GM21528 (cell line): Measurements from ENCODE around the gene VCPKMT.
"Not testable (repeated sequence)": the region's sequence is repeated elsewhere in the genome, so short reads cannot be mapped to it uniquely, and the experiment has no call there.

Experiments
- ATAC-seq: cut with Tn5 transposase; IDR thresholded peaks from one replicate; pipeline ENCODE4 v1.9.1; 2021; ENCODE audit warnings: mild to moderate bottlenecking, moderate library complexity; ENCODE audit not compliant: unreplicated experiment, low FRiP score

VCPKMT gene

DNA sequence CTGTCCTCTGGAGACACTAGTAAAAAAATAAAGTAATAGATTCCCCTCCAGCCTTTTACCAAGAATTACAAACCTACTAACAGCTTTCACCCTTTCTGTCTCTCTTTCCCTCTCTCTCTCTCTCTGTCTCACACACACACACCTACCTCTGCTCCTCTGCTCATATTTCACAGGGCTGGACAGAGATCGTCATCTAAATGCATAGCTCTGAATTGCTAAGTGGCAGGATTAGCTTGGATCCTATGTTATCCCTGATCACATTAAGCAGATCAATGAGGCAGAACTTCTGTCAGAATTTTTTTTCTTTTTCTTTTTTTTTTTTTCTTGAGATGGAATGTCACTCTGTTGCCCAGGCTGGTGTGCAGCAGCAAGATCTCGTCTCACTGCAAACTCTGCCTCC lies 22.9 kb downstream of the VCPKMT start:
- ATAC-seq: no peak

GRCh38 chr14:50092006-50092555 lies 24.3 kb downstream of the VCPKMT start:
- no peak for ATAC-seq

- ATAC-seq: no peak
Observed at GRCh38 chr14:50091240-50091913, 25.0 kb downstream of the VCPKMT start.

DNA sequence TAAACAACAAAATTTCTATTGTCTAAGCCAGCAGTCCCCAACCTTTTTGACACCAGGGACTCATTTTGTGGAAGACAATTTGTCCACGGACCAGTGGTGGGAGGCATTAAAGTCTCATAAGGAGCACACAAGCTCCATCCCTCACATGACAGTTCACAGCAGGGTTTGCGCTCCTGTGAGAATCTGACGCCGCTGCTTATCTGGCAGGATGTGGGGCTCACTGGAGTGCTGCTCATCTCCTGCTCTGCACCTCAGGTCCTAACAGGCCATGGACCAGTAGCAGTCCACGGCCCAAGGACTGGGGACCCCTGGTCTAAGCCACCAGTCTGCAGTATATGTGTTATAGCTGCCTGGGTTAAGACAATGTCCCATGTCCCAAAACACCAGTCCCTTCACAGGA lies 27.2 kb downstream of the VCPKMT start:
- ATAC-seq: no peak

DNA sequence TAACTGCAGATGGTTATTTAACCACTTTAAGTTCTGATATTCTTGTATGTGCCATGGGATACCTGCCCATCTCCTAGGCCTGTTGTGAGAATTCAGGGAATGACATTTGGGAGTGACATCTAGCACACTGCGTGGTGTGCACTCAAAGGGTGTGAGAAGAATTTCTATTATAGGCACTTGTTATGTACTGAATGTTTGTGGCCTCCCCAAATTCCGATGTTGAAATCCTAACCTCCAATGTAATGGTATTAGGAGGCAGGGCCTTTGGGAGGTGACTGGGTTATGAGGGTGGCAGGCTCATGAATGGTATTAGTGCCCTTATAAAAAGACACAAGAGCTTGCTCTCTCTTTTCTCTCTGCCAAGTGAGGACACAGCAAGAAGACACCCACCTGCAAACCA lies 27.6 kb downstream of the VCPKMT start:
- no peak for ATAC-seq

GRCh38 chr14:50088117-50088515 lies 28.3 kb downstream of the VCPKMT start:
- ATAC-seq: no peak

DNA sequence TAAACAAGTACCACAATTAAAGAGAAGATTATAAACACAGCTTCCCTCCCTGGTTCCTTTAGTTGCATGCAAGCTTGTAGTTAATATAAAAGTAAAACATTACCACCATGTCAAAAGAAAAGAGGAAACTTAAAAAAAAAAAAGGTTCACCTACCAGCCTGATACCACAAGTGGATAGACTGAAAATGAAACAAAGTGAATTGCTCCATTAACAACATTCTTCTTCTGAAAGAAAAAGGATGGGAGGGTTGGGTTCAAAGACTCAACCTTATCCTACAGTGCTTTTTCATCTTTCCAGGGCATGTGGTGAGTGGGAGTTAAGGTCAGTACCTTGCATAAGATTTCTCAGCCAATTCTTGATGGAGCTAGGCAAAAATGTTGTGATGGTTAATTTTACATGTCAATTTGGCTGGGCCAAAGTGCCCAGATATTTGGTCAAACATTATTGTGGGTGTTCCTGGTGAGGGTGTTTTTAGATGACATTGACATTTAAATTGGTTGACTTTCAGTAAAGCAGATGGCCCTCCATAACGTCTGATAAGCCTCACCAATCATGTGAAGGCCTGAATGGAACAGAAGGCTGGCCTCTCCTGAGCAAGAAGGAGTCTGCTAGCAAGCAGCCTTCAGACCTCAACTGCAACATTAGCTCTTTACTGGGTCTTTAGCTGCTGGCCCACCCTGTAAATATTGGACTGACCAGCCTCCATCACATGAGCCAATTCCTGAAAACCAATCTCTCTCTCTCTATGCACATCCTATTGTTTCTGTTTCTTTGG lies 28.8 kb downstream of the VCPKMT start:
- ATAC-seq: no peak

- no peak for ATAC-seq
Observed at GRCh38 chr14:50086321-50086711, 30.1 kb downstream of the VCPKMT start.

- peak; percentile 57 for ATAC-seq
Observed at GRCh38 chr14:50085570-50086320, 30.6 kb downstream of the VCPKMT start.

GRCh38 chr14:50084666-50085065 lies 31.7 kb downstream of the VCPKMT start:
- ATAC-seq: no peak

DNA sequence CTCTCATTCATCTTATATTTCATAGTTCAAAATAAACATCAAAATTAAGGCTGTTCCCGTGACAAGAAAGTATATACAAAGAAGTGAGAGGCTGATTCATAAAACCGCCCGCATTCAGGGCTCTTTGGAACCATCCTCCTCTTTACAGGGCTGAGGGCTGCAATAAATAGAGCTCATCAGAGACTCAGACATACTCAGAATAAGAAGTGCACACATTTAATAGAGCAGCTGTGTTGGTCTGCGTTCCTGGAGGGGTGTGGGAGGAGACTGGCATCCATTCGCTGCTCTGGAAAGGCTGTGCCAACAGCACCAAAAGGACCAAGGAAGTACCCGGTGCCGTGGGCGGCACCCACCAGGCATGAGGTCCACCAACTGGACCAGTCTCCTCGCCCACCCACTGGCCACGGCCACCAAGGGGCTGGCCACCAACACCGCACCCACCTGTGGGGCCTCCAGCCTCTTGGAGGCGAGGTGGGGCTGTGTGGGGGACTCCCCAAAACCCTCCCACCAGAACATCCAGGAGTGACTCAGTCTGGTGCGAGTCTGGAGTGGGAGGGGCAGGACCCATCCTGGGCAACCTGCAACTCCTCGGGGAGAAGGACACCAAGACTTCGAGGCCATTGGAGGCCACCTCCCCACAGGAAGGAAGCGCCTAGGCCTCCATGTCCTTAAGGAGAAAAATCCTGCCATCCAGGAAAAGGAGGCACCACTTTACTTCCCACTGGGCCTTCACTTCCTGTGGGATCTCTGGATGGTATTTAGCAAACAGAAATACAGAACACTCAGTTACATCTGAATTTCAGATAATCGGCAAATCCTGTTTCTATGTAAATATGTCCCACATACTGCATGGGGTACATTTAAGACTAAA lies 32.7 kb downstream of the VCPKMT start:
- ATAC-seq: peak; percentile 35

DNA sequence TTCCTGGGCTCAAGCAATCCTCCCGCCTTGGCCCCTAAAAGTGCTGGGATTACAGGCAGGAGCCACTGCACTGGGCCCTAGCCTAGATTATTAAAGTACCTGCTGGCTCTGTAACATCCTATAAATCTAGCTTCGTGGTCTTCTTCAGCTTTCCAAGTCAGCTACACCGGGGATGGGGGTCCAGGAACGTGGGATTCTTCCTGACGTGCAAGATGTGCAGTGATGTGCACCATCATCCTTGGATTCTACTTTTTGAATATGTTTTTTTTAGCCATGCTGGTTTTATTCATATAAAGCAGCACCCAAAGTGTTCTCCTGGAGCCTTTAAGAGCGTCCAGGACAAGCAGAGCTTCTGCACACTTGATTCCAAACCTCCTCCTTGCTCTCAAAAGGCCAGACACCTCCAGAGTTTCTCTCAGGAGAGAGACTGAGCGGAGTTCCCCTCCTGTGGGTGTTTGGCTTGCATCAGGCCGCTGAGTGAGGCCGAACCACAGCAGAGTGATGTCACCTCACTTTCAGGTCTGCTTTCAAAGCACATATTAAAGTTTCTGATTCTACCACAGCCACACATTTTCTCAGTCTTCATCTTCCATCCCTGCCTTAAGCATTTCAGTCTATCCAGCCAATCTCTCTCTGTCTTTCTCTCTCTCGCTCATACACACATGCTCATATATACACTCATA lies 33.4 kb downstream of the VCPKMT start:
- peak; percentile 75 for ATAC-seq

DNA sequence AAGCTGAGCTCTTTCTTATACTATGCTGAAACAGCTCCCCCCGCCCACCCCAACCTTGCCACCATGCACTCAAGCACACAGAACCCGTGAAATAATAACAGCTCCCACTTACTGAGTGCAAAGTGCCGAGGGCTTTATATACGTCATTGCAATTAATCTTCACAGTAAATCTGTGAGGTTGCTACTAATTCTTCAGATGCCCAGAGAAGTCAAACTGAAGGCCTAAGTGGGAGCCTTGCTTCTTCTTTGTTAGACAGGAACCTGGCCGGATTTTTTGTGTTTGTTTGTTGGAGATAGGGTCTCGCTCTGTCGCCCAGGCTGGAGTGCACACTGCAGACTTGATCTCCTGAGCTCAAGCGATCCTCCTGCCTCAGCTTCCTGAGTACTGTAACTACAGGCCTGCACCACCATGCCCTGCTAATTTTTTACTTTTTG lies 34.0 kb downstream of the VCPKMT start:
- ATAC-seq: no peak

DNA sequence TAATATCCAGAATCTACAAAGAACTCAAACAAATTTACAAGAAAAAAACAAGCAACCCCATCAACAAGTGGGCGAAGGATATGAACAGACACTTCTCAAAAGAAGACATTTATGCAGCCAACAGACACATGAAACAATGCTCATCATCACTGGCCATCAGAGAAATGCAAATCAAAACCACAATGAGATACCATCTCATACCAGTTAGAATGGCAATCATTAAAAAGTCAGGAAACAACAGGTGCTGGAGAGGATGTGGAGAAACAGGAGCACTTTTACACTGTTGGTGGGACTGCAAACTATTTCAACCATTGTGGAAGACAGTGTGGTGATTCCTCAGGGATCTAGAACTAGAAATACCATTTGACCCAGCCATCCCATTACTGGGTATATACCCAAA lies 37.3 kb downstream of the VCPKMT start:
- ATAC-seq: not testable (repeated sequence)

GRCh38 chr14:50073663-50074062 lies 42.7 kb downstream of the VCPKMT start:
- ATAC-seq: not testable (repeated sequence)

- no peak for ATAC-seq
Observed at GRCh38 chr14:50072395-50072794, 44.0 kb downstream of the VCPKMT start.

DNA sequence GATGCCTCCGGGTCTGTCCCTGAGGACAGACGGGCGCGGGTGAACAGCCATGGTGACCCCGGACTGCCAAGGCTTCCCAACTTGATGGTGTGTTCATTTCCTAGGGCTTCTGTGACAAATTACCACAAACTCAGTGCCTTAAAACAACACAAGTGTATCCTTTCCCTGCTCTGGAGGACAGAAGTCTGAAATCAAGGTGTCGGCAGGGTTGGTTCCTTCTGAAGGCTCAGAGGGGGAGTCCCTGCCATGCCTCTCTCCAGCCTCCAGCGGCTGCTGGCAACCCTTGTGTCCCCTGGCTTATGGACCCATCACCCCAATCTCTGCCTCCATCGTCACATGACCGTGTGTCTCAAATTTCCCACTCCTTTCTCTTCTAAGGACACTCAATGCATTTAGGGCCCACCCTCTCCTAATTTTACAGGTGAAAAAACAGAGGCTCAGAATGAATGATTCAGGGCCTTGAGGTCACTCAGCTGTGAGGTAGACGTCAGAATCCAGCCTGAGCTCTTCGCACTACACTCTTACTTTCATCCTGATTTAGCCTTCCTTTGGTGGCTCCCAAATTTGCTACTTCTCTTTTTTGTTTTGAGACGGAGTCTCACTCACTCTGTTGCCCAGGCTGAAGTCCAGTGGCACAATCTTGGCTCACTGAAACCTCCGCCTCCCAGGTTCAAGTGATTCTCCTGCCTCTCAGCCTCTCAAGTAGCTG lies 45.4 kb downstream of the VCPKMT start:
- ATAC-seq: no peak

DNA sequence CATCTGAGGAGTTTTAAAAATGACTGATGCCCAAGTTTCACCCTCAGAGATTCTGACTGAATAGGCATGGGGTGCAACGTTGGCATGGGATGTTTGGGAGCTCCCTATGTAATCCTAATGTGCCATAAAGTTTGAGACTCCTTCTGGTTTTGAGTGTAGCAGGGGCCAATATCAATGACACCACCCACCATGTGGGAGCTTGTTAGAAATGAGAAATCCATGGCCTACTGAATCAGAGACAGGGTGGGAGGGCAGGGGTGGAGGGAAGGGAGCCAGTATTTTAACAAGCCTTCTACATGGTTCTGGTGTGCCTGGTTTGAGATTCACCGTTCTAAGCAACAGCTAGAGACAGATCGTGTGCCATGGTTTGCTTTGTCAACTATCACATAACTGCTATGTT lies 46.1 kb downstream of the VCPKMT start:
- no peak for ATAC-seq

DNA sequence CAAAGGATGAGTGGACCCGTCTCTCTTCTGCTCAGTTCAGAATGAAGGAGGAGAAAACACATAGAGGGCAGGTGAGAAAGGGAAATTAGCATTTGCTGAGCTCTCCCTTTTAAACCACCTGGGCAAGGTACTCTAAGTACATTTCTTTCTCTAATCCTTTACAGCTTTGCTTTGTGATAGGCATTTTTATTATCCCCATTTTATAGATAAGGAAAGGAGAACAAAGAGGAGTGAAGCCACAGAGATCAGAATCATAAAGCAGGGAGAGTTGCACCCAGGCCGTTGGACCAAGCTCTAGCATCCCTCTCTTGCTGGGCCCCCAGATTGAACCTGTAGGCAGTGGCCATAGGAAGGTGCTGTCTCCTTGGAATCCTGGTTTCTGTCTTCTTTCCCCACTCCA lies 47.0 kb downstream of the VCPKMT start:
- ATAC-seq: no peak
